ENCODE measurements around the gene CPNE8.

GRCh38 chr12:38903596-38903995 is 1.8 kb downstream of the CPNE8 start:
- TF ChIP-seq CTCF (IDR thresholded peaks at IDR 0.05; ENCODE audit: poor library complexity, severe bottlenecking) = no peak
- TF ChIP-seq POLR2AphosphoS5 (IDR thresholded peaks at IDR 0.05) = peak; percentile 75
- TF ChIP-seq RAD21 (conservative IDR thresholded peaks at IDR 0.05) = no peak
- TF ChIP-seq EP300 (conservative IDR thresholded peaks at IDR 0.05; ENCODE audit: poor library complexity, severe bottlenecking) = peak; percentile 81

All from neural cell (in vitro differentiated cells).